CD4-positive, alpha-beta T cell treated with Interleukin-17A for 1 hour (primary cell): ENCODE data around the gene UBE2O.

Source experiments
- DNase-seq: peaks from one replicate; pipeline ENCODE4 v3.0.0-alpha.2; 2020

Gene UBE2O

GRCh38 chr17:76452660-76453430 is at the start of gene UBE2O:
Gene UBE2O, minus strand, starts transcription at chr17:76453152. Its CDS starts 11 bp downstream, at chr17:76453141.
- peak; percentile 95 for DNase-seq

DNA sequence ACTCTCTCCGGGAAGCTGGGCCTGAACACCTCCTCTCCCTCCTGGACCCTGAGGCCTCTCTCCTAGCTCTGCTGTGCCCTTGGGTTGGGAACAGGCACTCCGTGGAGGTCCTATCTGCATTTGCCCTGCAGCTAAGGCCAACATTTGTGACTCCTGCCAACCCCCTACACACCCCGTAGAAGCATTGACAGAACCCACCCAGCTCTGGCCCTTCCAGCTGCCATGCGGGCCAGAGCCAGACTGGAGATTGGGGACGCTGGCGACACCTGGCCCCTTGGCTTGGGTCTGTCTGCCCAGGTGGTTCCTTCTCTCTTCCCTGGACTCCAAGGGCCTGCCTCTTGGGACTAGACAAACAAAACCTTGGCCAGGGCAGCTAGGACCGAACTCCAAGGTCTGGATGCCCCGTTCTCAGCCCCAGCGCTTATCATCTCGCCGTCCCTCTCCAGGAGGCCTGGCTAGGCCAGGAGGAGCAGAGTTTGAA is 48.9 kb upstream of the UBE2O start:
- no peak for DNase-seq

GRCh38 chr17:76501018-76501826 is 48.3 kb upstream of the UBE2O start, which contains the start of gene RHBDF2:
Gene RHBDF2, minus strand, starts transcription at chr17:76501423. Its CDS starts 19,899 bp downstream, at chr17:76481524.
- DNase-seq, result peak; percentile 97

GRCh38 chr17:76500747-76501017 is 47.7 kb upstream of the UBE2O start:
- no peak for DNase-seq

DNA sequence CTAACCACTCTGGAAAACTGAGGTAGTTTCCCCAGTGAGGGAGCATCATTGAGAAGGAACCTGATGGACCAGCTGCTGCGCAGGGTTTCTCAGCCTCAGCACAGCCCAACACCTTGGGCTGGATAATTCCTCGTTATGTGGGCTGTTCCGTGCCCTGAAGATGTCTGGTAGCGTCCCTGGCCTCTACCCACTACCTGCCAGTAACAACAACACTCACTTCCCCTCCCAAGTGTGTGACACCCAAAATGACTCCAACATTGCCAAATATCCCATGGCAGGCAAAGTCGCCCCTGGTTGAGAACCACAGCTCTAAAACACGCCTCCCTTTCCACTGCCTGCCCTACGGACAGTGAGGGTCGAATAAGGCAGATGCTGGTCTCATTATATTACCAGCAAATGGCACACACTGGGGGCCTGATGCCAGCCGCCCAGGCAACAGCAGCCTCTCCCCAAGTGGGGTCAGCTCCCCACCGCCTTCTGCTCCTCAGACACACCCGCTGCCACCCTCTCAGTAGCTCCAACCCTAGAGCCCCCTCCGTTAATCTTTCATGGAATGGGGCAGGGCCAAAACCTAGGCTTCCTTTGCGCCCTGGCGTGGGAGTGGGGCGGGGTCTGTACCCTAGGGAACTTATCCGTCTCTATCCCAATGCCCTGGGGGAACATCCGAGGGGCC is 47.3 kb upstream of the UBE2O start:
- DNase-seq, result no peak

GRCh38 chr17:76499267-76499667 is 46.3 kb upstream of the UBE2O start:
- DNase-seq, result no peak

- peak; percentile 37 for DNase-seq
Measured at GRCh38 chr17:76498876-76499251, 45.9 kb upstream of the UBE2O start.

DNA sequence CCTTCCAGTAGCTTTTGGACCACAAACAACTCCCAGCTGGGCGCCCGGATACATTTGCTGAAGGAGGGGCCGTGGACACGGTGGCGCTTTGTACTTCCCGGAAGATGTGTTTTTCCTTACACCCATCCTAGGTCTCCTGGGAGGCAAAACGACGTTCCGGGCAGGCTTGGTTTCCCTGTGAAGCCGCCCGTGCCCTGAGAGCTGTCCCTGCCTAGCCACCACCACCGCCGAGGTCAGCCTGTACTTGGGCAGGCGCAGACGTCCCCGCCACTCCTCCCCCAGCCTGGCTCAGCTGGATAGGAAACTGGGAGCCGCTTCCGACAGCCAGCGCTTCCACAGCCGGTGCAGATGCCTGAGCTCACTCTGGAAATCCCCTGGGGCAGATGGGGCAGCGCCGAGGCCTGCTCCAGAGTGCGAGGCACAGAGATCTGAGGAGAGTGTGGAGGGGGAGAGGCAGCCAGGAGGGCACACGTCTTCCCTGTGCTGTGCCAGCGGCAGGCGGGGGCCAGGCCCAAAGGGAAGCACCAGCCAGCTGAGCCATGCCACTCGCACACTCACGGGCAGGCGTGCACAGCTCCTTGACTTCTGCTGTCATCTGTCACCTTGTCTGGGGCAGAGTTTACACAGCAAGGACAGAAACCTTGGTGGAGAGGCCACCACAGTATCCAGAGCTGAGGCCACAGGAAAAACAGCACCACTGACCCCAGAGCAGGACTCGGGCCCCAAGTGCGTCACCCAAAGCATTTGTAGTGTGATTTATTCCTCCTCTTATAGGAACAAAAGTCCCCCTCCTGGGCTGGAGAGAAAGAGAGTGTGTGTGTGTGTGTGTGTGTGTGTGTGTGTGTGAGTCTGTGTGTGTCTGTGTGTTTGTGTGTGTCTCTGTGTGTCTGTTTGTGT is 45.3 kb upstream of the UBE2O start:
- no peak for DNase-seq

GRCh38 chr17:76497699-76497978 is 44.7 kb upstream of the UBE2O start:
- no peak for DNase-seq

DNA sequence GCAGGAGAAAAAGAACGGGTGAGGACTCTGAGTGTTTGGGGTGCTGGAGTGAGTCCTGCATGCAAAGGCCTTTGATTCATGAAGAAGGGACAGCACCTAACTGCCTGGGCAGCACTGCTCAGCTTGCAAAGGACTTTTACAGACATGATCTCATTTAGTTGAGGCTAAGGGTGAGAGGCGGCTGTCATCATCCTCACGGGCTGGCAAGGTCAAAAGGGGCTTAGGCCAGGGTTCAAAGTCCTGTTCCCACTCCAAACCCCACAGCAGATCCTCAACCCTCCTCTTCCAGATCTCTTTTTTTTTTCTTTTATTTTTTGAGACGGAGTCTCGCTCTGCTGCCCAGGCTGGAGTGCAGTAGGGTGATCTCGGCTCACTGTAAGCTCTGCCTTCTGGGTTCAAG is 43.5 kb upstream of the UBE2O start:
- DNase-seq, result no peak

- DNase-seq, result no peak
Measured at GRCh38 chr17:76495663-76496400, 42.9 kb upstream of the UBE2O start.

GRCh38 chr17:76493505-76494167 is 40.7 kb upstream of the UBE2O start:
- DNase-seq, result peak; percentile 57

GRCh38 chr17:76492989-76493501 is 40.1 kb upstream of the UBE2O start:
- peak; percentile 59 for DNase-seq

DNA sequence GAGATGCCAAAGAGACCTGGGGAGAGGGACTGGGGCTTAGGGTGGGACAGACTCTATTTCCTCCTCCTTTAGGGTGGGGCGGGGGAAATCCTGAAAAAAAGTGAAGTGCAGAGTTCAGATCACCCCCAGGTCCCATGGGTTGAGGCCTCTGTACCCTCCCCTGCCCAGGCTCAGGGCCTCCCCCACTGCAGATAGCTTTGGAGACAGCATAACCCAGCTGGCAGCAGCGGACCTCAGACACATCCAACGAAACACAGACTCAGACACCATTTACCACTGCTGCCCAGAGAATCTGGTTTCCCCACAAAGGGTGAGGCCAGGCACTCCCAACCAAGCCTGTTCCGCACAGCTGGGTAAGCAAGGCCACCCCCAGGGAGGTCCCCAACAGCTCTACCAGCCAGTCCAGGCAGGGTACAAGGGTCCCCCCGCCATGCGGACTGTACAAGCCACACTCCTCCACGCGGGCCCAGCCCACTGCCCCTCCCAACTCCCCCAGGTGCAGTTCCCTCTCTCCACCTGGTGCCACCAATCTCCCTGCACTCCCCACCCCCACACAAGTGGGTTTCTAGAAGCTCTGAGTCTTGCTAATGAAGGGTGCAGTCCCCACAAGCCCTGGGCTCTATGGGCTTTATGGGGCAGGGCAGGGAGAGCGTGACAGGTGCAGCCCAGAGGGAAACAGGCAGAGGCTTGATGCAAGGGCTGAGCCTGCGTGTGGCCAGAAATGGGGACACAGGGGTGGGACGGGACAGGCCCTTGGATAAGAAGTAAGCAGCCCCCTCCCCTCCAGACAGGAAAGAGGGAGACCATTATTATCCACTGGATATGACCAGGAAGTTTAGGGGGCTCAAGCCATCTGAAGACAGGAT is 39.4 kb upstream of the UBE2O start:
- peak; percentile 25 for DNase-seq

DNA sequence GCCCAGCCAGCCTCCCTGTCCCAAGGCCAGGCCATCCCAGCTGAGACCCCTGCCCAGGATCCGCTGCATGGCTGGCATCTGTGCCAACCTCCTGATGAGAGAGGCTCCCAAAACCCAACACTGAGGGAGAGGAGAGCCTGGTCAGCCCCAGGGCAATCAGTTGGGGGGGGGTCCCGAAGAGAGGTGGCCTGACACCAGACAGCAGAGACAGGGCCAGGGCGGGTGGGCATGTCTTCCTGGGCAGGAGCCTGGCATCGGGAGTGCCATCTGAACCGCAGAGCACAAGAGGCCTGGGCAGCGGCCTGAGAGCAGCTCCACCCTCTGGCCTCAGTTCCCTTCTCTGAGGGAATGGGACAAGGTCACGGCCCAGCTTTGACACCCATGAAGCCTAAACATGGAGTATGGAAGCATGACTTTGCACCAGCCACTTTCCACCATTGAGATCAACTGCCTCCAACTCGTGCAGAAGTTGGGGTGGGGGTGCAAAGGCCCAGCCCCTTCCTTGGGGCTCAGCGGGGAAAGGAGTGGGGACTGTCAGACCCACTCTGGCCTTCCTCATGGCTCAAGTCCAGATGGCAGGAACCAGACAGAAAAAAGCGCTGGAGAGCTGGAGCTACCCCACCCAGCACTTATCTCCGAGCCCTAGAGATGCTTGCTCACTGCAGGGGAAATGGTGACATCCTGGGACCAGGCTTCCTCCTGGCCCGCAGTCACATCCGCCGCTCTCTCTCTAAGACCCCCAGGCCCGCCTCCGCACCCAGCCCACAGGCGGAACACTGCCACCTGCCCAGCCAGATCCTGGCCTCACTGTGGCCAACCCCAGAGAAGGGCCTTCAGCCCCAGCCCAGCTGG is 38.5 kb upstream of the UBE2O start:
- DNase-seq, result no peak

GRCh38 chr17:76490112-76490710 is 37.3 kb upstream of the UBE2O start:
- no peak for DNase-seq

DNA sequence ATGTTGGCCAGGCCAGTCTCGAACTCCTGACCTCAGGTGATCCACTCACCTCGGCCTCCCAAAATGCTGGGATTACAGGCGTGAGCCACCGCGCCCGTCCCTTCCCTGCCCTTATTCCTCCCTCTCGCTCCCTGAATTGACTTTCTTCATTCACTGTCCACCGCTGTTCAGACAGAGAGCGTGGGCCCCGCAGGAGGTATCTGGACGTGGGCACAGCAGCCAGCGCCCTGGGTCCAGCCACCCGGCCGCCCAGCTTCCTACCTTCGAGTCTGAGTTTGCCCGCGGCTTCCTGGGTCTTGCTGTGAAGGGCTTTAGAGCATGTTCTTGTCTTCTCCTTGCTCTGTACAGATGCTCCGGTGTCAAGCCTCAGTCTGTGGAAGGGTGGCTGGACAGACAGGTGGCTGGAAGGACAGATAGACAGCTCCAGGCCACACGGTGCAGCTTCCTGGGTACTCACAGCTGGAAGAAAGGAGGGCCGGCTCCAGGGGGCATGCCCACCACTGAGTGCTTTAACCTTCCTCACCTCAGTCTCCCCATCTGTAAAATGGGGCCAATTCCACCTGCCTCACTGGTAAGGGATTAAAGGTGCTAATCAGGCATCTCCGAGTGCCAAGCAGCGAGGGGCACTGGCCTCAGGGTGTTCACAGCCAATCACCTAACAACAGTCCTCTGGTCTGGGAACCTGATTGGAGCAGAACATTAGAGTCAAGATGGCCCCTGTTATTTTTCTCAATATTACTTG is 34.7 kb upstream of the UBE2O start:
- no peak for DNase-seq

DNA sequence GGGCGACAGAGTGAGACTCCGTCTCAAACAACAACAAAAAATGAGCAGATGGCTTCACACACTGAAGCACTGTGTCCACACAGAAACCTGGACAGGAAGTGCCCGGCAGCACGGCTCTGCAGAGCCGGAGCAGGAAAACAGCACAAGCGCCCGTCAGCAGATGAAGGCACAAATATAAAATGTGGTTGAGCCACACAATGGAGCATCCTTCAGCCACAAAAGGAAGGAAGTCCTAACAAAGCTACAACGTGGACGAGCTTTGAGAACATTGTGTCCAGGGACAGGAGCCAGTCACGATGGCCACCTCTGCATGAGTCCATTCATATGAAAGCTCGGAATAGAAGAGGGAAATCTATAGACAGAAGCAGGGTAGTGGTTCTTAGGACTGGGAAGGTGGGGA is 32.6 kb upstream of the UBE2O start:
- no peak for DNase-seq
